Central memory CD8-positive, alpha-beta T cell (primary cell): ENCODE measurements around the gene FCAR.
"Not testable (repeated sequence)": the region's sequence is repeated elsewhere in the genome, so short reads cannot be mapped to it uniquely, and the experiment has no call there.

ENCODE experiments used
- ATAC-seq: fragments of 150-1000 bp; cut with Tn5 transposase; replicated peaks from 2 replicates; pipeline ENCODE4 v1.10.0; 2022; ENCODE audit warnings: mild to moderate bottlenecking, moderate FRiP score, moderate number of reproducible peaks; ENCODE audit not compliant: poor library complexity, severe bottlenecking; ENCODE audit errors: extremely low read depth
- DNase-seq, 2 donors: peaks; one replicate each; pipeline ENCODE4 v3.0.0; 2021; ENCODE audit warnings: low spot score in 2 of 2
- H3K27ac Mint-ChIP-seq: one replicate; pipeline ENCODE4 v1.8.0; 2022; ENCODE audit warnings: low read depth, mild to moderate bottlenecking, moderate library complexity, mixed read lengths
- H3K27me3 Mint-ChIP-seq: one replicate; pipeline ENCODE4 v1.8.0; 2022; ENCODE audit warnings: mixed read lengths
- H3K36me3 Mint-ChIP-seq: one replicate; pipeline ENCODE4 v1.8.0; 2022; ENCODE audit warnings: mild to moderate bottlenecking, moderate library complexity, mixed read lengths; ENCODE audit not compliant: insufficient read depth
- H3K4me1 Mint-ChIP-seq: one replicate; pipeline ENCODE4 v1.8.0; 2022; ENCODE audit warnings: mixed read lengths
- H3K4me3 Mint-ChIP-seq: one replicate; pipeline ENCODE4 v1.8.0; 2022; ENCODE audit warnings: mild to moderate bottlenecking, moderate library complexity, mixed read lengths
- H3K9me3 Mint-ChIP-seq: one replicate; pipeline ENCODE4 v1.8.0; 2022; ENCODE audit warnings: mixed read lengths

The FCAR gene

DNA sequence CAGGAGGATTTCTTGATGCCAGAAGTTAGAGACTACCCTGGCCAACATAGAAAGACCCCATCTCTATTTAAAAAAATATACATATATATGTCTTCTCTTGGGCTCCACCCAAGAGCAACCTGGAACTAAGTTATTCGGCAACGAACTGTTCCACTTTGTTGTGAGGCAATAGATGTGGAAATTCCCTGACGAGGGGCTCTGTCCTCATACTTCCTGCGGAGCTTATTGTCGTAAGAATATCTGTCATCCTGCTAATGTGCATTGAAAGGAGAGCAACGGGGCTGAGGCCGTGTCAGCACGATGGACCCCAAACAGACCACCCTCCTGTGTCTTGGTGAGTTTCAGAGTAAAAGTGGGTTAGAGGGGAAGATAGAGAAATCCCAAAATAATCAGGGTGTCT lies at the start of gene FCAR:
TSS of gene FCAR (plus strand) at position 246 of the 400 bp plus-strand sequence. CDS start at position 301, 55 bp downstream.
- Mint-ChIP-seq H3K9me3 (no peaks in the 10 kb centered on the region), H3K27ac (no peak within 1 kb of the TSS), H3K4me1 (no peaks in the 10 kb centered on the region), H3K36me3 (no peaks in the 10 kb centered on the region), H3K4me3 (no peak within 1 kb of the TSS), H3K27me3 (peaks cover 18% of the 10 kb centered on the region)
- ATAC-seq = no peak
- DNase-seq = no peak

DNA sequence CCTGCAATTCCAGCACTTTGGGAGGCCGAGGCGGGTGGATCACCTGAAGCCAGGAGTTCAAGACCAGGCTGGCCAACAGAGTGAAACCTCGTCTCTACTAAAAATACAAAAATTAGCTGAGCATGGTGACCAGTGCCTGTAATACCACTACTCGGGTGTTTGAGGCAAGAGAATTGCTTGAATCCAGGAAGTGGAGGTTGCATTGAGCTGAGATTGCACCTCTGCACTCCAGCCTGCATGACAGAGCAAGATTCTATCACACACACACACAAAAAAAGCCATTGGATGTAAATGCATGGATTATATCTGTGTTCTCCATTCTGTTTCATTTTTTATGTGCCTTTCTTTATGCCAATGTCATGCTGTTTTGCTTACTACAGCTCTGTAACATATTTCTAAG lies 49.6 kb upstream of the FCAR start:
- peaks cover 56% of the 10 kb centered on the region for H3K27me3 Mint-ChIP-seq
- not testable (repeated sequence) for DNase-seq, ATAC-seq, H3K4me1 Mint-ChIP-seq, H3K36me3 Mint-ChIP-seq, H3K9me3 Mint-ChIP-seq, H3K27ac Mint-ChIP-seq, H3K4me3 Mint-ChIP-seq

DNA sequence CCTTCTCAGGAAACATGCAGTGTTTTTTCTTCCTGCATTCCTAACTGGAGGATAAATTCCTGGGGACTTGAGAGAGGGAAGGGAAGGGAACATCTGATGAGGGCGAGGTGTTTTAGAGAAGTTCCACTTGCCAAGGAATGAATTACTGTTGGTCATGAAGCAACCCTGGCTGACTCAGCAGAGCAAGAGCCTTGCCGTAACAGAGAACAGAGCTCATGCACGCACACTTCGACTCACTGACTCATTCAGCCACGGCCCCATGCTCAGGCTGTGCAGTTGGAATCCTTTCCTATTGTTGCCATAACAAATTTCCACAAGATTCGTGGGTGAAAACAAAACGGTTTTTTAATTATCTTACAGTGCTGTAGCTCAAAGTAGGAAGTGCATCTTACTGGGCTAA lies 48.7 kb upstream of the FCAR start:
- H3K4me1 Mint-ChIP-seq, DNase-seq, ATAC-seq, H3K4me3 Mint-ChIP-seq, H3K36me3 Mint-ChIP-seq, H3K9me3 Mint-ChIP-seq, H3K27ac Mint-ChIP-seq: not testable (repeated sequence)
- H3K27me3 Mint-ChIP-seq = peaks cover 56% of the 10 kb centered on the region

DNA sequence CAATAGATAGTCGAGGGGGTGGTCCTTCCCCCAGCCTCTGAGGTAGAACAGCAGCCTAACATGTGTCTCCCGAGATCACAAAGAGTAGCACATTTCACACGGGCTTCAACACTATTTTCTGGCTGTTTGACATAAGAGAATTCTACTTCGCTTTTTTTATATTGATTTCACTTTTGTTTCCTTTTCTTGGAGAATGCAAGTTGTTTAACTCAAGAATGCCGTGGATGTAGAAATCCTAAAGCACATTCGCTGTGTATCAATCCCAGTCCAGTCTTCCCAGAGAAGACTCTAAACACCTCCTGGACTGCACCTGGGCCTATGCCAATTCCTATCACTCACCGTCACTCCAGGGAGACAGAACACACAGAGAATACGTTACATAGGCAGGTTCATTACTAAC lies 46.0 kb upstream of the FCAR start:
- H3K4me3 Mint-ChIP-seq, H3K4me1 Mint-ChIP-seq, ATAC-seq, DNase-seq, H3K27ac Mint-ChIP-seq, H3K36me3 Mint-ChIP-seq, H3K9me3 Mint-ChIP-seq: not testable (repeated sequence)
- peaks cover 51% of the 10 kb centered on the region for H3K27me3 Mint-ChIP-seq

DNA sequence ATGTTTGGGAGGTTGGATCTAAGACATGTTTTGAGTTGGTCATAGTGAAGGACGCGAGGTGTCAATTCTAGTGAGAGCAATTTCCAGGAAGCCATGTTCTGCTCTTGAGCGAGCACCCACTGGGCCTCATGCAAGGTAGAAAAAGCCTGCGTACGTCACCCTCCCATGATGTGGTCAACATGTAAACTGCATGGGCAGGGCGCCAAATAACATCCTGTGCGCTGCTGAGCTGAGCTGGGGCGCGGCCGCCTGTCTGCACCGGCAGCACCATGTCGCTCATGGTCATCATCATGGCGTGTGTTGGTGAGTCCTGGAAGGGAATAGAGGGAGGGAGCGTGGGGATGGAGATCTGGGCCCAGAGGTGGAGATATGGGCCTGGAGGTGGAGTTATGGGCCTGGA lies 41.5 kb upstream of the FCAR start, which contains the start of gene KIR2DS4:
TSS of gene KIR2DS4 (plus strand) at position 181 of the 400 bp plus-strand sequence.
- peak within 1 kb of the TSS; percentile 53 for H3K27ac Mint-ChIP-seq
- ATAC-seq, DNase-seq, H3K9me3 Mint-ChIP-seq, H3K4me1 Mint-ChIP-seq, H3K36me3 Mint-ChIP-seq: not testable (repeated sequence)
- H3K4me3 Mint-ChIP-seq = peak within 1 kb of the TSS; percentile 40
- H3K27me3 Mint-ChIP-seq = peaks cover 31% of the 10 kb centered on the region

DNA sequence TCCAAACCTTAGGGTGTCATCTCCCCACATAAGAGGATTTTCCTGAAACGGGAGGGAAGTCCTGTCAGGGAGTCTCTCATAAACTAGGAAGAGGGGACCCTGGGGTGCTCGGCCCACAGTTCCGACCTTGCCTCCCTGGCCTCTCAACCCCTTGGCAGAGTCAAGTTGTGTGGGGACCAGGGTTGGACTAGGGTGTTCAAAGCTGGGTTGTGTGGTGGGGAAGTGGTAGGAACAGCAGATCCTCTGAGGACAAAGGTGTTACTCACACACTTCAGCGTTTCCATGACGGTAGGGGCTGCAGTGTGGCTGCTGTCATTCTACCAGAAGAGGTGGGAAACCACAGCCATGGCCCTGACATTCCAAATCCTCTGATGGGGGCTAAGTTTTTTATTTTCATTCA lies 38.9 kb upstream of the FCAR start:
- not testable (repeated sequence) for DNase-seq, H3K4me3 Mint-ChIP-seq, H3K36me3 Mint-ChIP-seq, H3K27ac Mint-ChIP-seq, H3K27me3 Mint-ChIP-seq, H3K9me3 Mint-ChIP-seq, H3K4me1 Mint-ChIP-seq
- peak; percentile 19 for ATAC-seq

DNA sequence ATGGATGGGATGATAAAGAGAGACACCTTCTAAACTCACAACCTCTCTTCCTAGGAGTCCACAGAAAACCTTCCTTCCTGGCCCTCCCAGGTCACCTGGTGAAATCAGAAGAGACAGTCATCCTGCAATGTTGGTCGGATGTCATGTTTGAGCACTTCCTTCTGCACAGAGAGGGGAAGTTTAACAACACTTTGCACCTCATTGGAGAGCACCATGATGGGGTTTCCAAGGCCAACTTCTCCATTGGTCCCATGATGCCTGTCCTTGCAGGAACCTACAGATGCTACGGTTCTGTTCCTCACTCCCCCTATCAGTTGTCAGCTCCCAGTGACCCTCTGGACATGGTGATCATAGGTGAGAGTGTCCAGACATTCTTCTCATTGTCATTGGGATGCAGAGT lies 36.5 kb upstream of the FCAR start:
- H3K36me3 Mint-ChIP-seq, H3K9me3 Mint-ChIP-seq, H3K27ac Mint-ChIP-seq, H3K4me3 Mint-ChIP-seq, ATAC-seq, DNase-seq, H3K27me3 Mint-ChIP-seq, H3K4me1 Mint-ChIP-seq: not testable (repeated sequence)

DNA sequence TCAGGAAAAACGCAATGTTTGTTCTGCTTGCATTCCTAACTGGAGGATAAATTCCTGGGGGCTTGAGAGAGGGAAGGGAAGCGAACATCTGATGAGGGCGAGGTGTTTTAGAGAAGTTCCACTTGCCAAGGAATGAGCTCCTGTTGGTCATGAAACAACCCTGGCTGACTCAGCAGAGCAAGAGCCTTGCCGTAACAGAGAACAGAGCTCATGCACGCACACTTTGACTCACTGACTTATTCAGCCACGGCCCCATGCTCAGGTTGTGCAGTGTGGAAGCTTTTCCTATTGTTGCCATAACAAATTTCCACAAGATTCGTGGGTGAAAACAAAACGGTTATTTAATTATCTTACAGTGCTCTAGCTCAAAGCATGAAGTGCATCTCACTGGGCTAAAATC lies 30.9 kb upstream of the FCAR start:
- not testable (repeated sequence) for H3K36me3 Mint-ChIP-seq, DNase-seq, H3K9me3 Mint-ChIP-seq, ATAC-seq, H3K27ac Mint-ChIP-seq, H3K4me3 Mint-ChIP-seq, H3K4me1 Mint-ChIP-seq
- peaks cover 27% of the 10 kb centered on the region for H3K27me3 Mint-ChIP-seq

DNA sequence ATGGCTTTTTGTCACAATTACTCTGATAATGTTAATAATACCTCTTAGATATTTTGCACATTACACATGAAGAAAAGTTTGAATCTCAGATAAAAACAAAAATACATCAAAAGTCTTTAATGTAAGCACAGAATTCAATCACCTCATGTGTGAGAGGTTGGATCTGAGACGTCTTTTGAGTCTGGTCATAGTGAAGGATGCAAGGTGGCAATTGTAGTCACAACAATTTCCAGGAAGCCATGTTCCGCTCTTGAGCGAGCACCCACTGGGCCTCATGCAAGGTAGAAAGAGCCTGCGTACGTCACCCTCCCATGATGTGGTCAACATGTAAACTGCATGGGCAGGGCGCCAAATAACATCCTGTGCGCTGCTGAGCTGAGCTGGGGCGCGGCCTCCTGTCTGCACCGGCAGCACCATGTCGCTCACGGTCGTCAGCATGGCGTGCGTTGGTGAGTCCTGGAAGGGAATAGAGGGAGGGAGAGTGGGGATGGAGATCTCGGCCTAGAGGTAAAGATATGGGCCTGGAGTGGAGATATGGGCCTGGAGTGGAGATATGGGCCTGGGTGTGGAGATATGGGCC lies 23.9 kb upstream of the FCAR start, which contains the start of gene KIR3DL2:
TSS of gene KIR3DL2 (plus strand) at position 383 of the 580 bp plus-strand sequence. CDS start at position 416, 33 bp downstream.
- peak in 1 of 2 donors; percentile 16 for DNase-seq
- Mint-ChIP-seq H3K4me3 (peak within 1 kb of the TSS; percentile 67), H3K27ac (peak within 1 kb of the TSS; percentile 81), H3K27me3 (peaks cover 30% of the 10 kb centered on the region)
- H3K9me3 Mint-ChIP-seq, H3K36me3 Mint-ChIP-seq, H3K4me1 Mint-ChIP-seq: not testable (repeated sequence)
- ATAC-seq = peak; percentile 32

DNA sequence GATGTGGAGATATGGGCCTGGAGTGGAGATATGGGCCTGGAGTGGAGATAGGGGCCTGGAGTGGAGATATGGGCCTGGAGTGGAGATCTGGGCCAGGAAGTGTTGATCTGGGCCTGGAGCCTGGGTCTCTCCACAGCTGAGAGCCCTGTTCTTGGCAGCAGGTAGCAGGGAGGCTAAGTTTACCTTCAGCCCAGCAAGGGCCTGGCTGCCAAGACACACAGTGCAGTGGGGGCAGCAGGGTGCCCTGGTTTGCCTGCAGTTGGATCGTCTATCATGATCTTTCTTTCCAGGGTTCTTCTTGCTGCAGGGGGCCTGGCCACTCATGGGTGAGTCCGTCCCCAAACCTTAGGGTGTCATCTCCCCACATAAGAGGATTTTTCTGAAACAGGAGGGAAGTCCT lies 23.1 kb upstream of the FCAR start:
- H3K36me3 Mint-ChIP-seq = no peaks in the 10 kb centered on the region
- H3K27me3 Mint-ChIP-seq = peaks cover 30% of the 10 kb centered on the region
- H3K9me3 Mint-ChIP-seq = no peaks in the 10 kb centered on the region
- DNase-seq = no peak
- H3K4me1 Mint-ChIP-seq = no peaks in the 10 kb centered on the region
- peak overlapping the region; percentile 81 for H3K27ac Mint-ChIP-seq
- ATAC-seq = no peak
- H3K4me3 Mint-ChIP-seq = peak overlapping the region; percentile 67

DNA sequence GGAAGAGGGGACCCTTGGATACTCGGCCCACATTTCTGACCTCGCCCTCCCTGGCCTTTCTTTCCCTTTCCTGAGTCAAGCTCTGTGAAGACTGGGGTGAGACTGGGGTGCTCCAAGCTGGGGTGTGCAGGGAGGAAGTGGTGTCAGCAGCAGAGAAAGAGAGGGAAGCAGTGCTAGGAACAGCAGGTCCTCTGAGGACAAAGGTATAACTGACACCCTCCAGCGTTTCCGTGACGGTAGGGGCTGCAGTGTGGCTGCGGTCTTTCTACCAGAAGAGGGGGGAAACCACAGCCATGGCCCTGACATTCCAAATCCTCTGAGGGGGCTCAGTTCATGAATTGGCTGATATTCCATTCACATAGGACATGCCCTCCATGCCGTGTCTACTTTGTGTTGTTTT lies 22.7 kb upstream of the FCAR start:
- Mint-ChIP-seq H3K27me3 (peaks cover 29% of the 10 kb centered on the region), H3K27ac (no peak overlapping the region), H3K4me3 (no peak overlapping the region), H3K36me3 (no peaks in the 10 kb centered on the region), H3K9me3 (no peaks in the 10 kb centered on the region), H3K4me1 (no peaks in the 10 kb centered on the region)
- DNase-seq = no peak
- no peak for ATAC-seq

DNA sequence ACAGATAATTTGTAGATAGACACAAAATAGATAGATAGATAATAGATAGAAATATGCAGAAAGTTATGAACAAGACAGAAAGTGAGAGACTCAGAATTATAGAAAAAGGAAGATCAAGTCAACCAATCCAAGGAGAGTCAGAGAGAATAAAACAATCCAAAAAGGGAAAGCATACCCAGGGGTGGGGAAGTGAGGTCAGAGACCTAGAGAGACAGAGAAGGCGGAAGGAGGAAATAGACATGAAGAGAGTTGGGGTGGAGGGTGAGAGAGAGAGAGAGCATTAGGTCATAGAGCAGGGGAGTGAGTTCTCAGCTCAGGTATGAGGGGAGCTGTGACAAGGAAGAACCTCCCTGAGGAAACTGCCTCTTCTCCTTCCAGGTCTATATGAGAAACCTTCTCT lies 18.8 kb upstream of the FCAR start:
- not testable (repeated sequence) for DNase-seq, ATAC-seq, H3K4me3 Mint-ChIP-seq, H3K9me3 Mint-ChIP-seq, H3K4me1 Mint-ChIP-seq, H3K36me3 Mint-ChIP-seq, H3K27ac Mint-ChIP-seq
- peaks cover 38% of the 10 kb centered on the region for H3K27me3 Mint-ChIP-seq

DNA sequence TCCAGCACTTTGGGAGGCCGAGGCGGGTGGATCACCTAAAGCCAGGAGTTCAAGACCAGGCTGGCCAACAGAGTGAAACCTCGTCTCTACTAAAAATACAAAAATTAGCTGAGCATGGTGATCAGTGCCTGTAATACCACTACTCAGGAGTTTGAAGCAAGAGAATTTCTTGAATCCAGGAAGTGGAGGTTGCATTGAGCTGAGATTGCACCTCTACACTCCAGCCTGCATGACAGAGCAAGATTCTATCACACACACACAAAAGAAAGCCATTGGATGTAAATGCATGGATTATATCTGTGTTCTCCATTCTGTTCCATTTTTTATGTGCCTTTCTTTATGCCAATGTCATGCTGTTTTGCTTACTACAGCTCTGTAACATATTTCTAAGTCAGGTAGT lies 15.6 kb upstream of the FCAR start:
- not testable (repeated sequence) for DNase-seq, H3K4me1 Mint-ChIP-seq, H3K36me3 Mint-ChIP-seq, ATAC-seq, H3K4me3 Mint-ChIP-seq, H3K27ac Mint-ChIP-seq, H3K9me3 Mint-ChIP-seq
- H3K27me3 Mint-ChIP-seq = peaks cover 39% of the 10 kb centered on the region
